ENCODE data around the gene PTPRN2. TPM values are rescaled to one million over a fixed set of nuclear protein-coding genes. Genes with fewer than 3 reads are reported as not detected.

The PTPRN2 gene
- total RNA-seq, 4 donors from 2014 or later, result 2.0 to 9.5 (median 2.6) TPM

DNA sequence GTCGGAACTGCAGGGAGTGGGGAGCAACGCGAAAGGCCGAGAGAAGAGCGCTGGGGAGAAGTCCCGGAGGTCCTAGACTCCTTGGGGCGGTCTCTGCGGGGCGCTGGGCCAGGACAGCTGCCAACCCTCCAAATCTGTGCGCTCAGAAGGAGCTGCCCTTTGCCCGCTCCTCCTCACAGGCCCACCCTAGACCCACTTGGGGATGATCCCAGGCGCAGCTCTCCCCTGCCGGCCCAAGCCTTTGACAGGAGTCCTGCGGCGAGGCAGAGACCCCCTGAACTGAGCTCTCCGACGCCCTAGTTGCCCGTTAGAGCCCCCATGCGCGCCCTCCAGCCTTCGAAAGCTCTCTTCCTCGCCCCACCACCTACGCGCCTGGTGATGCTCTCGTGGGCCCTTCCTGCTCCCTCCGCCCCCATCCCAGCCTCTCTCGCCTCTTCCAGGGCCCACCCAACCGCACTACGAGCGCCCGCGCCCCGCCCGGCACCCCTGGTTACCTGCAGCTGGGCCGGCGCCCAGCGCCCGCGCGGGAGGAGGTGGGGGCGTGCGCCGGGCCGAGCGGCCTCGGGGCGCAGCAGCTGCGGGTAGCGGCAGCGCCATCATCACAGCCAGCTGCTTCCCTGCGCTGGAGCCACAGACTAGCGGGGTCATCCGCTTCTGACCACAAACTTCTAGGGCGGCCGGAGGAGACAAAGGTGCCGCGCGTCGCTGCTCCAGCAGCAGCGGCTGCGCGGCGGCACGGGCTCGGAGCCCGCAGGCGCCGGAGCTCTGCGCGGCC is 897.4 kb downstream of the PTPRN2 start:
- DNase-seq (ENCODE audit: low spot score) (no peak), ATAC-seq (ENCODE audit: low FRiP score) (no peak)
- TF ChIP-seq, protein P1, sequence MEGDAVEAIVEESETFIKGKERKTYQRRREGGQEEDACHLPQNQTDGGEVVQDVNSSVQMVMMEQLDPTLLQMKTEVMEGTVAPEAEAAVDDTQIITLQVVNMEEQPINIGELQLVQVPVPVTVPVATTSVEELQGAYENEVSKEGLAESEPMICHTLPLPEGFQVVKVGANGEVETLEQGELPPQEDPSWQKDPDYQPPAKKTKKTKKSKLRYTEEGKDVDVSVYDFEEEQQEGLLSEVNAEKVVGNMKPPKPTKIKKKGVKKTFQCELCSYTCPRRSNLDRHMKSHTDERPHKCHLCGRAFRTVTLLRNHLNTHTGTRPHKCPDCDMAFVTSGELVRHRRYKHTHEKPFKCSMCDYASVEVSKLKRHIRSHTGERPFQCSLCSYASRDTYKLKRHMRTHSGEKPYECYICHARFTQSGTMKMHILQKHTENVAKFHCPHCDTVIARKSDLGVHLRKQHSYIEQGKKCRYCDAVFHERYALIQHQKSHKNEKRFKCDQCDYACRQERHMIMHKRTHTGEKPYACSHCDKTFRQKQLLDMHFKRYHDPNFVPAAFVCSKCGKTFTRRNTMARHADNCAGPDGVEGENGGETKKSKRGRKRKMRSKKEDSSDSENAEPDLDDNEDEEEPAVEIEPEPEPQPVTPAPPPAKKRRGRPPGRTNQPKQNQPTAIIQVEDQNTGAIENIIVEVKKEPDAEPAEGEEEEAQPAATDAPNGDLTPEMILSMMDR (IDR thresholded peaks at IDR 0.05), result no peak

- ATAC-seq (ENCODE audit: low FRiP score) (no peak), DNase-seq (ENCODE audit: low spot score) (no peak)
- TF ChIP-seq, protein P1 (IDR thresholded peaks at IDR 0.05), result no peak
These were observed 898.2 kb downstream of the PTPRN2 start for GRCh38 chr7:157689269-157690057.

GRCh38 chr7:157688533-157689268 is 898.9 kb downstream of the PTPRN2 start:
- ATAC-seq (ENCODE audit: low FRiP score) (no peak), DNase-seq (ENCODE audit: low spot score) (no peak)
- TF ChIP-seq, protein P1 (IDR thresholded peaks at IDR 0.05), result no peak

- TF ChIP-seq, protein P1 (IDR thresholded peaks at IDR 0.05), result no peak
- ATAC-seq (ENCODE audit: low FRiP score) (no peak), DNase-seq (ENCODE audit: low spot score) (no peak)
These were observed 899.6 kb downstream of the PTPRN2 start for GRCh38 chr7:157687845-157688532.

- TF ChIP-seq, protein P1 (IDR thresholded peaks at IDR 0.05), result no peak
- DNase-seq (ENCODE audit: low spot score) (no peak), ATAC-seq (ENCODE audit: low FRiP score) (no peak)
These were observed 900.5 kb downstream of the PTPRN2 start for GRCh38 chr7:157687158-157687557.

GRCh38 chr7:157686285-157686894 is 901.2 kb downstream of the PTPRN2 start:
- DNase-seq (ENCODE audit: low spot score) (no peak), ATAC-seq (ENCODE audit: low FRiP score) (no peak)
- TF ChIP-seq, protein P1 (IDR thresholded peaks at IDR 0.05), result no peak

All from omental fat pad (tissue), 4 donors.